ENCODE data around the gene TBC1D9.

Gene TBC1D9

DNA sequence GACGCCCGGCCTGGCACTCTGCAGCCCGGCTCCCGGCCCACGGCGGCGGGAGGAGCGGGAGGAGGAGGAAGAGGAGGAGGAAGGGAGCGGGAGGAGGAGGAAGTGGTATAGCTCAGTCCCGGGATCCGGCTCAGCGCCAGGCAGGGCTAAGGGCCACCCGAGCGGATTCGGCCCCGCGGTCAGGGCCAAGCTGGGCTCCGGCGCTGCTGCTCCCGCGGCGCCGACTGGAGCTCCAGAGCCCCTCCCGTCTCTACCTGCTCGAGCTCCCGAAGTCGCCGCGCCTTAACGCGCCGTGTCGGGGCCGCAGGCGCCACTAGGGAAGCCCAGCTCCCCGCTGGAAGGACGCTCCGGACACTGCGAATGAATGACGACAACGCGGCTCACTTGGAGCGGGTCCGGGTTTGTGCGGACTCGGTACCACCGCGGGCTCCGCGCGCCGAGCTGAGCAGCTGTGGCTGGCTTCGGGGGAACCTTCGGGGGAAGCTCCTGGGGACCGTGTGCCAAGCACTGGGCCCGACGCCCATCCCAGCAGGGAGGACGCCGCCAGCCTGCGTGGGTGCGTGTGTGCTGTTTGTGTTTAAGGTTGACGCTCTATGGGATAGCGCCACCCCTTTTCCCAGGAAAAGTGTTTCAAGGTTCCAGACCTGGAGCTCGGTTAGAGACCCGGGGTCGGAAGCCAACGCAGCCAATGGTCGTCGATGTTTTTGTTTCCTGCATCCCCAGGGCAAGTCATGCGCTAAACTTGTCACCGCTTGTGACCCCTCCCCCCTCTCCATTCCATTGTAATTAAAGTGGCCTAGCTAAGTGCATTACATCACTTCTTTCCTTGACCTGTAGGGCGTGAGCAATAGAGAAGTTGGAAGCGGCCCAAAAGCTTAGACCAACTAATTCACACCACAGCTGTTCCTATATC lies at the start of gene TBC1D9:
Gene TBC1D9 (minus strand): TSS at position 67 of the 913 bp plus-strand sequence. CDS start 340 bp downstream, outside the sequence.
- Histone ChIP-seq H3K27ac (ENCODE audit: extremely low read depth, low read depth, low read length) (peak within 1 kb of the TSS; percentile 95), H3K4me1 (ENCODE audit: control insufficient read depth, insufficient read depth, low read length) (no peaks in the 10 kb centered on the region), H3K4me3 (ENCODE audit: low read depth, low read length) (peak within 1 kb of the TSS; percentile 91), H3K36me3 (ENCODE audit: control insufficient read depth in 2 of 2, insufficient read depth in 1 of 2, low read length in 2 of 2) (no peaks in the 10 kb centered on the region), H3K9me3 (ENCODE audit: control insufficient read depth, insufficient read depth, low read depth, low read length) (no peaks in the 10 kb centered on the region)
- POLR2A ChIA-PET, result interaction anchor here (0.5 to 1.5 kb wide), 25 partner anchors 9 to 606 kb away, joined by 3 to 9 read pairs (median 4); partner anchors contain the start of genes CLGN and SCOC
- CTCF ChIA-PET, result interaction anchor here (0.5 to 1.6 kb wide), 7 partner anchors 11 to 671 kb away, joined by 3 to 6 read pairs (median 3); no protein-coding TSS in a partner anchor
- TF ChIP-seq ZNF16 (tag by site-specific recombination; IDR thresholded peaks at IDR 0.05; ENCODE audit: low read depth), result no peak
- no peak for TF ChIP-seq ZNF426 (tag by site-specific recombination; IDR thresholded peaks at IDR 0.05)
- peak; percentile 59 for TF ChIP-seq KLF16 (tag by site-specific recombination; IDR thresholded peaks at IDR 0.05)
- peak; percentile 73 for TF ChIP-seq ZBTB17 (tag by site-specific recombination; IDR thresholded peaks at IDR 0.05)
- TF ChIP-seq ZNF600 (tag by site-specific recombination; IDR thresholded peaks at IDR 0.05), result peak; percentile 78
- TF ChIP-seq, protein P1, sequence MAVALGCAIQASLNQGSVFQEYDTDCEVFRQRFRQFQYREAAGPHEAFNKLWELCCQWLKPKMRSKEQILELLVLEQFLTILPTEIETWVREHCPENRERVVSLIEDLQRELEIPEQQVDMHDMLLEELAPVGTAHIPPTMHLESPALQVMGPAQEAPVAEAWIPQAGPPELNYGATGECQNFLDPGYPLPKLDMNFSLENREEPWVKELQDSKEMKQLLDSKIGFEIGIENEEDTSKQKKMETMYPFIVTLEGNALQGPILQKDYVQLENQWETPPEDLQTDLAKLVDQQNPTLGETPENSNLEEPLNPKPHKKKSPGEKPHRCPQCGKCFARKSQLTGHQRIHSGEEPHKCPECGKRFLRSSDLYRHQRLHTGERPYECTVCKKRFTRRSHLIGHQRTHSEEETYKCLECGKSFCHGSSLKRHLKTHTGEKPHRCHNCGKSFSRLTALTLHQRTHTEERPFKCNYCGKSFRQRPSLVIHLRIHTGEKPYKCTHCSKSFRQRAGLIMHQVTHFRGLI (tag by site-specific recombination; IDR thresholded peaks at IDR 0.05), result peak; percentile 67; the same call in 1 of the 2 replicates
- no peak for TF ChIP-seq ZNF274 (IDR thresholded peaks at IDR 0.05; ENCODE audit: low read length)
- no peak for TF ChIP-seq ZNF274 (tag by site-specific recombination; IDR thresholded peaks at IDR 0.05; ENCODE audit: borderline replicate concordance)
- TF ChIP-seq, protein P2, sequence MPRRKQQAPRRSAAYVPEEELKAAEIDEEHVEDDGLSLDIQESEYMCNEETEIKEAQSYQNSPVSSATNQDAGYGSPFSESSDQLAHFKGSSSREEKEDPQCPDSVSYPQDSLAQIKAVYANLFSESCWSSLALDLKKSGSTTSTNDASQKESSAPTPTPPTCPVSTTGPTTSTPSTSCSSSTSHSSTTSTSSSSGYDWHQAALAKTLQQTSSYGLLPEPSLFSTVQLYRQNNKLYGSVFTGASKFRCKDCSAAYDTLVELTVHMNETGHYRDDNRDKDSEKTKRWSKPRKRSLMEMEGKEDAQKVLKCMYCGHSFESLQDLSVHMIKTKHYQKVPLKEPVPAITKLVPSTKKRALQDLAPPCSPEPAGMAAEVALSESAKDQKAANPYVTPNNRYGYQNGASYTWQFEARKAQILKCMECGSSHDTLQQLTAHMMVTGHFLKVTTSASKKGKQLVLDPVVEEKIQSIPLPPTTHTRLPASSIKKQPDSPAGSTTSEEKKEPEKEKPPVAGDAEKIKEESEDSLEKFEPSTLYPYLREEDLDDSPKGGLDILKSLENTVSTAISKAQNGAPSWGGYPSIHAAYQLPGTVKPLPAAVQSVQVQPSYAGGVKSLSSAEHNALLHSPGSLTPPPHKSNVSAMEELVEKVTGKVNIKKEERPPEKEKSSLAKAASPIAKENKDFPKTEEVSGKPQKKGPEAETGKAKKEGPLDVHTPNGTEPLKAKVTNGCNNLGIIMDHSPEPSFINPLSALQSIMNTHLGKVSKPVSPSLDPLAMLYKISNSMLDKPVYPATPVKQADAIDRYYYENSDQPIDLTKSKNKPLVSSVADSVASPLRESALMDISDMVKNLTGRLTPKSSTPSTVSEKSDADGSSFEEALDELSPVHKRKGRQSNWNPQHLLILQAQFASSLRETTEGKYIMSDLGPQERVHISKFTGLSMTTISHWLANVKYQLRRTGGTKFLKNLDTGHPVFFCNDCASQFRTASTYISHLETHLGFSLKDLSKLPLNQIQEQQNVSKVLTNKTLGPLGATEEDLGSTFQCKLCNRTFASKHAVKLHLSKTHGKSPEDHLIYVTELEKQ (tag by site-specific recombination; IDR thresholded peaks at IDR 0.05; ENCODE audit: borderline replicate concordance), result peak; percentile 89
- TF ChIP-seq, protein P3, sequence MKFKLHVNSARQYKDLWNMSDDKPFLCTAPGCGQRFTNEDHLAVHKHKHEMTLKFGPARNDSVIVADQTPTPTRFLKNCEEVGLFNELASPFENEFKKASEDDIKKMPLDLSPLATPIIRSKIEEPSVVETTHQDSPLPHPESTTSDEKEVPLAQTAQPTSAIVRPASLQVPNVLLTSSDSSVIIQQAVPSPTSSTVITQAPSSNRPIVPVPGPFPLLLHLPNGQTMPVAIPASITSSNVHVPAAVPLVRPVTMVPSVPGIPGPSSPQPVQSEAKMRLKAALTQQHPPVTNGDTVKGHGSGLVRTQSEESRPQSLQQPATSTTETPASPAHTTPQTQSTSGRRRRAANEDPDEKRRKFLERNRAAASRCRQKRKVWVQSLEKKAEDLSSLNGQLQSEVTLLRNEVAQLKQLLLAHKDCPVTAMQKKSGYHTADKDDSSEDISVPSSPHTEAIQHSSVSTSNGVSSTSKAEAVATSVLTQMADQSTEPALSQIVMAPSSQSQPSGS (tag by site-specific recombination; IDR thresholded peaks at IDR 0.05; ENCODE audit: low read depth), result peak; percentile 96
- TF ChIP-seq, protein P4, sequence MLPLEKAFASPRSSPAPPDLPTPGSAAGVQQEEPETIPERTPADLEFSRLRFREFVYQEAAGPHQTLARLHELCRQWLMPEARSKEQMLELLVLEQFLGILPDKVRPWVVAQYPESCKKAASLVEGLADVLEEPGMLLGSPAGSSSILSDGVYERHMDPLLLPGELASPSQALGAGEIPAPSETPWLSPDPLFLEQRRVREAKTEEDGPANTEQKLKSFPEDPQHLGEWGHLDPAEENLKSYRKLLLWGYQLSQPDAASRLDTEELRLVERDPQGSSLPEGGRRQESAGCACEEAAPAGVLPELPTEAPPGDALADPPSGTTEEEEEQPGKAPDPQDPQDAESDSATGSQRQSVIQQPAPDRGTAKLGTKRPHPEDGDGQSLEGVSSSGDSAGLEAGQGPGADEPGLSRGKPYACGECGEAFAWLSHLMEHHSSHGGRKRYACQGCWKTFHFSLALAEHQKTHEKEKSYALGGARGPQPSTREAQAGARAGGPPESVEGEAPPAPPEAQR (tag by site-specific recombination; IDR thresholded peaks at IDR 0.05), result no peak
- TF ChIP-seq ZNF530 (tag by site-specific recombination; IDR thresholded peaks at IDR 0.05; ENCODE audit: low read depth), result no peak
- TF ChIP-seq ZNF175 (tag by site-specific recombination; IDR thresholded peaks at IDR 0.05), result no peak
- no peak for TF ChIP-seq ZNF670 (tag by site-specific recombination; IDR thresholded peaks at IDR 0.05; ENCODE audit: low read depth)
- TF ChIP-seq HOXD13 (CRISPR knock-in tag; IDR thresholded peaks at IDR 0.05; ENCODE audit: borderline replicate concordance), result no peak
- peak; percentile 81 for TF ChIP-seq ZNF2 (tag by site-specific recombination; IDR thresholded peaks at IDR 0.05)
- no peak; the same call in 1 of the 2 replicates for TF ChIP-seq REPIN1 (tag by site-specific recombination; IDR thresholded peaks at IDR 0.05; ENCODE audit: low read depth)
- TF ChIP-seq ZNF433 (tag by site-specific recombination; IDR thresholded peaks at IDR 0.05; ENCODE audit: low read depth), result no peak
- peak; percentile 78 for TF ChIP-seq ZNF423 (tag by site-specific recombination; IDR thresholded peaks at IDR 0.05)
- no peak; the same call in 1 of the 2 replicates for TF ChIP-seq ZNF341 (tag by site-specific recombination; IDR thresholded peaks at IDR 0.05; ENCODE audit: low read depth)
- TF ChIP-seq ZNF324 (tag by site-specific recombination; IDR thresholded peaks at IDR 0.05), result peak; percentile 43; the same call in 1 of the 2 replicates
- no peak for TF ChIP-seq ZNF133 (tag by site-specific recombination; IDR thresholded peaks at IDR 0.05)
- TF ChIP-seq ZNF140 (tag by site-specific recombination; IDR thresholded peaks at IDR 0.05), result no peak
- no peak; the same call in 1 of the 2 replicates for TF ChIP-seq ZFP37 (tag by site-specific recombination; IDR thresholded peaks at IDR 0.05)
- TF ChIP-seq ZBTB20 (tag by site-specific recombination; IDR thresholded peaks at IDR 0.05), result peak; percentile 74; the same call in 1 of the 2 replicates
- no peak for TF ChIP-seq ZNF521 (tag by site-specific recombination; IDR thresholded peaks at IDR 0.05)

Data from HEK293 (cell line).